ENCODE results near the gene SLC6A2. TPM values are rescaled to one million over a fixed set of nuclear protein-coding genes. Genes with fewer than 3 reads are reported as not detected.

Gene SLC6A2
- total and polyA plus RNA-seq, 9 of the 15 experiments (the other 6 are each of a cell fraction or from before 2014, with no cell fraction given): not detected

DNA sequence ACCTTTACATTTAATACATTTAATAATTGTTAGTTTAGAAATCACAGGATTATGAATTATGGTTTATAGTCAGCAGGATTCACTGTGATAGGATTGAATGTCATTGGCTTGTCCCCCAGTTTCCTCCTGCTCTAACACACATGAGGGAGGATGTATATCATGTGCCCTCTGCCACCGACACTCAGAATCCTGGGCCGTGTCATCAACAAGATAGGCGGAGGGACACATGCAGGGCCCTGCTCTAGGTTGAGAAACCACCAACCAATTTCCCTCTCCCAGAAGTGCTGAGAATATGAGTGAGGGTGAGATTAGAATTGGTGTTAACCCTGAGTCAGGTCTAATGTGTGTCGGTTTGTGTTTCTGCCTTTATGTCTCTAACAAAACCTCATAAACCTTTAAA lies 92.0 kb downstream of the SLC6A2 start (continued):
- TF ChIP-seq, protein P1, sequence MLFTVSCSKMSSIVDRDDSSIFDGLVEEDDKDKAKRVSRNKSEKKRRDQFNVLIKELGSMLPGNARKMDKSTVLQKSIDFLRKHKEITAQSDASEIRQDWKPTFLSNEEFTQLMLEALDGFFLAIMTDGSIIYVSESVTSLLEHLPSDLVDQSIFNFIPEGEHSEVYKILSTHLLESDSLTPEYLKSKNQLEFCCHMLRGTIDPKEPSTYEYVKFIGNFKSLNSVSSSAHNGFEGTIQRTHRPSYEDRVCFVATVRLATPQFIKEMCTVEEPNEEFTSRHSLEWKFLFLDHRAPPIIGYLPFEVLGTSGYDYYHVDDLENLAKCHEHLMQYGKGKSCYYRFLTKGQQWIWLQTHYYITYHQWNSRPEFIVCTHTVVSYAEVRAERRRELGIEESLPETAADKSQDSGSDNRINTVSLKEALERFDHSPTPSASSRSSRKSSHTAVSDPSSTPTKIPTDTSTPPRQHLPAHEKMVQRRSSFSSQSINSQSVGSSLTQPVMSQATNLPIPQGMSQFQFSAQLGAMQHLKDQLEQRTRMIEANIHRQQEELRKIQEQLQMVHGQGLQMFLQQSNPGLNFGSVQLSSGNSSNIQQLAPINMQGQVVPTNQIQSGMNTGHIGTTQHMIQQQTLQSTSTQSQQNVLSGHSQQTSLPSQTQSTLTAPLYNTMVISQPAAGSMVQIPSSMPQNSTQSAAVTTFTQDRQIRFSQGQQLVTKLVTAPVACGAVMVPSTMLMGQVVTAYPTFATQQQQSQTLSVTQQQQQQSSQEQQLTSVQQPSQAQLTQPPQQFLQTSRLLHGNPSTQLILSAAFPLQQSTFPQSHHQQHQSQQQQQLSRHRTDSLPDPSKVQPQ (CRISPR knock-in tag; IDR thresholded peaks at IDR 0.05; ENCODE audit: borderline replicate concordance): no peak
- no peak for TF ChIP-seq RBBP5 (IDR thresholded peaks at IDR 0.05; ENCODE audit: borderline replicate concordance, insufficient read depth, low read length, poor library complexity, severe bottlenecking)
- no peak for TF ChIP-seq ZSCAN32 (CRISPR knock-in tag; IDR thresholded peaks at IDR 0.05)
- TF ChIP-seq NFRKB (IDR thresholded peaks at IDR 0.05; ENCODE audit: low read depth): no peak
- TF ChIP-seq ZNF76 (CRISPR knock-in tag; IDR thresholded peaks at IDR 0.05; ENCODE audit: borderline replicate concordance): no peak
- TF ChIP-seq, protein P2, sequence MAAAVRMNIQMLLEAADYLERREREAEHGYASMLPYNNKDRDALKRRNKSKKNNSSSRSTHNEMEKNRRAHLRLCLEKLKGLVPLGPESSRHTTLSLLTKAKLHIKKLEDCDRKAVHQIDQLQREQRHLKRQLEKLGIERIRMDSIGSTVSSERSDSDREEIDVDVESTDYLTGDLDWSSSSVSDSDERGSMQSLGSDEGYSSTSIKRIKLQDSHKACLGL (CRISPR knock-in tag; IDR thresholded peaks at IDR 0.05; ENCODE audit: borderline replicate concordance, poor library complexity, severe bottlenecking): no peak
- no peak for TF ChIP-seq HEY1 (CRISPR knock-in tag; IDR thresholded peaks at IDR 0.05; ENCODE audit: borderline replicate concordance)

Measured in K562 (cell line).